Keratinocyte (primary cell): ENCODE measurements around the gene KIF1C.

Experiments used
- EZH2 ChIP-seq: IDR thresholded peaks from one replicate; pipeline ENCODE4 v1.6.1; 2012; ENCODE audit warnings: inconsistent platforms, mild to moderate bottlenecking, low read length, moderate library complexity
- TF ChIP-seq, protein P1 (sequence below), 3 experiments: IDR thresholded peaks in 1 of 3; conservative IDR thresholded peaks in 1 of 3; optimal IDR thresholded peaks in 1 of 3; 2 replicates in 2 of 3; 3 replicates in 1 of 3; pipeline versions ENCODE3 to v1.5.1; 2011; ENCODE audit warnings: low read length in 3 of 3, mild to moderate bottlenecking in 3 of 3, moderate library complexity in 2 of 3, control low read depth in 1 of 3, inconsistent platforms in 1 of 3; ENCODE audit not compliant: insufficient read depth in 2 of 3; ENCODE audit errors: extremely low read depth in 1 of 3

DNA sequence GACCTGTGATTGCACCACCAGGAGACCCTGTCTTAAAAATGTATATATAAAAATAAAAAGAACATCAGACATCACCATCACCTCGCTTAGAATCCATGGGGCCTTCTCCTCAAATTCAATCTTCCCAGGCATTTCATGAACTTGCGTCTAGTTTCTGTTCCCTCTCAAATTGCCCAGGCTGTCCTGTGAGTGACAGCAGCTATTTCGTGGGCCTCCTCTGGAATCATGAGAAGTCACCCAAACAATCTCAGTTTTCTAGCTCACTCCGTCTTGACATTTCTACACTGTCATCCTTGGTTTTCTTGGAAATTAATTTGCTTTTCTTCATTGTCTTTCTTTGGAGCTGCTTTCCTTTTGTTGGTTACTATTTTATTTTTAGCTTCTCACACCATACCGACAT is 30.2 kb downstream of the KIF1C start:
- TF ChIP-seq, protein P1, sequence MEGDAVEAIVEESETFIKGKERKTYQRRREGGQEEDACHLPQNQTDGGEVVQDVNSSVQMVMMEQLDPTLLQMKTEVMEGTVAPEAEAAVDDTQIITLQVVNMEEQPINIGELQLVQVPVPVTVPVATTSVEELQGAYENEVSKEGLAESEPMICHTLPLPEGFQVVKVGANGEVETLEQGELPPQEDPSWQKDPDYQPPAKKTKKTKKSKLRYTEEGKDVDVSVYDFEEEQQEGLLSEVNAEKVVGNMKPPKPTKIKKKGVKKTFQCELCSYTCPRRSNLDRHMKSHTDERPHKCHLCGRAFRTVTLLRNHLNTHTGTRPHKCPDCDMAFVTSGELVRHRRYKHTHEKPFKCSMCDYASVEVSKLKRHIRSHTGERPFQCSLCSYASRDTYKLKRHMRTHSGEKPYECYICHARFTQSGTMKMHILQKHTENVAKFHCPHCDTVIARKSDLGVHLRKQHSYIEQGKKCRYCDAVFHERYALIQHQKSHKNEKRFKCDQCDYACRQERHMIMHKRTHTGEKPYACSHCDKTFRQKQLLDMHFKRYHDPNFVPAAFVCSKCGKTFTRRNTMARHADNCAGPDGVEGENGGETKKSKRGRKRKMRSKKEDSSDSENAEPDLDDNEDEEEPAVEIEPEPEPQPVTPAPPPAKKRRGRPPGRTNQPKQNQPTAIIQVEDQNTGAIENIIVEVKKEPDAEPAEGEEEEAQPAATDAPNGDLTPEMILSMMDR (optimal IDR thresholded peaks at IDR 0.05 in 1 of 3, IDR thresholded peaks at IDR 0.05 in 1 of 3, conservative IDR thresholded peaks at IDR 0.05 in 1 of 3; ENCODE audit: extremely low read depth in 1 of 3, insufficient read depth in 2 of 3, low read length in 3 of 3): no peak
- no peak for TF ChIP-seq EZH2
